ENCODE results near the gene NMNAT3.

Gene NMNAT3

GRCh38 chr3:139574026-139574947 lies 103.5 kb downstream of the NMNAT3 start:
- no peak for DNase-seq

DNA sequence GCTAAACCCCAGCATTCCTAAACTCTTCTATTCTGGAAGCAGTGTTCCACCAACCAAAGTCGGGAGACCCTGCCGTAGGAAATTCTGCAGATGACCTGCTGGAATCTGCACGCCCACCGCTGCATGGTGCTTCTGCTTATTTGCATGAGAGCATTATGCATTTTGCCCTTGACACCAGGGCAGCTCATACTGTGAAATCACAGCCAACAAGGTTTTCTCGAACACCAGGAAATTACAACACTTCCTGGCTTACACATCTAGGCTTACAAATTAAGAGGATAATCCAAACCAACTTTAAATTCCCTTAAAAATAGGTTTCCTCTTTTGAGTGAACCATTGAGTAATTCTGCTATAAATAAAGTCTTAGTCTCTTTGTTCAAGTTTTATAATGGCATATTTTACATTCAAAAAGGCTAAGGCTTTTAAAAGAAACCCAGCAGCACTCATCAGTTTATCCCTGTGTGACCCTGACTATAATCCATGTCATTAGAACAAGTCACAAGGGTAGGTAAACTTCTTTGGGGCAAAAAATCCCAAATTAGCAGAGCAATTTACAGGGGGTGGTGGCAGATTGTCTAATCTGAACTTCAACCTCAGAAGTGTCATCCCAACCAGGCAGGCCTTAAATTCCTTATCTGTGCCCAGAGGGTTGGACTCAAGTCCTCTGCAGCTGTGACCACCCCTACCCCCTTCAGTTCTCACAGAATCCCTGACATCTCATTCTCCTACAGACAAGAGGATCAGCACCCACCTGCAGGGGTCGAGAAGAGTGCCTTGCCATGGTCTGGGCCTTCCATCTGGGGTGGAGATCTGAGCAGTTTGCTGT lies 104.7 kb downstream of the NMNAT3 start:
- no peak for DNase-seq

DNA sequence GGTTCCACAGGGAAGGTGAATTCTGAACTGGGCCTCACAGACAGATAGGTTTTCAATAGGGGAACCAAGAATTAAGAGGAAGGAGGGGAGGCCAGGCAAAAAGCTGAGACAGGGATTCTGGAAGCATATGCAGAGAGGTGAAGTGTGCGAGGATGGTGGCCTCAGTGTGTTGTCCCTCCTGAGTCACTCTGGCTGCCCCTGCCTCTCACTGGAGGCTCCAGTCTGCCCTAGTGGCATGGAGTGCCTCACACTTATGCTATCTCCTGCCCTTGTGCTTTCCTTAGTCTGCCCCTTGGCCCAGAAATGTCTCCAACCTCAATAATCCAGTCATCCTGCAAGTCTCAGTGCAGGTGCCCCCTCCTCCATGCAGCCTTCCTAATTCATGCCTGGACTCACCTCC lies 106.1 kb downstream of the NMNAT3 start:
- DNase-seq = no peak

DNA sequence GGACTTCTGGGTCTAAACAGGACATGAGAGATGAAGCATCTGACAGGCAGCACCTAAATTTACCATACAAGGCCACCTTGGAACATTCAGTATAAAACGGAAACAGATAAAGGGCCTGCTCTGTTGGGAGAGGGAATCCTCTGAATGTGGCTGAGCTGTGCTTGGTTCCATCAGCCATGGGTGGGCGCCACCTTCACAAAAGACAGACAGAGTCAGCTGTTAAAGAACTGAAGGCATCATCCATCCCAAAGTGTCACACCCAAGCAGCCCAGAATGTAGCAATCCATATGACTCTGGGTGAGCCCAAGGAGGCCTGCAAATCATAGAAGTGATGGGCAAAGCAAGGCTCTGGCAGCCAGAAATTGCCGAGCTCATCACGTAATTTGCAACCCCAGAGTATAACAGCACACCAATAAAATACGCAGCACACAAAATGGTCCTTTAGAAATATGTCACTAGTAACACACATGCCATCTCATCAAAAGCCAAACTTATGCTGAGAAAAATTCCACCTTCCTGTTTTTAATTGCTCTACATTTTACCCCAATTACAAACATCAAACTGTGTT lies 113.4 kb downstream of the NMNAT3 start:
- no peak for DNase-seq

DNA sequence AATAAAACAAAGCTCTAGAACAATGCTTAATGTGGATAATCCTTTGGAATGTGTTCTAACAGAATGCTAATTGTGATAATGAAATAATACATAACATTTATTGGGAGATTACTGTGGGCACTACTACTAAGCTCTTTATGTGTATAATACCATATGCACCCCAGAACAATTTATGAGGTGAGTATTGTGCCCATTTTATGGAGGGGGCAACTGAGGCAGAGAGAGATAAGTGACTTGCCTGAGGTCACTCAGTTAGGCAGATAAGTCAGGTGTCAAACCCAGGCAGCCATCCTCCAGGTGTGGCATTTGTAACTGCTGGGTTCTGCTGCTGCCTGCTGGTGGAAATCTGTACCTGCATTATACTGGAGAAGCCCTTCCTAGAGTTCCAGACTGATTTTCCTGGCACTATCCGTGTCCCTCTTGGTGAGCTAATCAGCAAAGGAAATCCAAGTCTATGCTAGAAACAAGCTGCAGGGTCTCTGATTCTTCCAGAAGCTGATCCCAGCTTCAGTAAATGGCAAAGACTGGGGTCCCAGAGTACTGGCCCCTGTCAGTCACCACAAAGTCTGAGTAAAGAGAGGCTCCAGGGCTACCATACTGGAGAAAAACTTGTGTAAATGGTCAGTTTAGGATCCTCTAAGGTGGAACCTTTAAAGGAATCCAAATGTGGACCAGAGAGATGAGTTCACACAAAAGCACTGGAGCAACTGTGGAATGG lies 115.7 kb downstream of the NMNAT3 start:
- DNase-seq = no peak

DNA sequence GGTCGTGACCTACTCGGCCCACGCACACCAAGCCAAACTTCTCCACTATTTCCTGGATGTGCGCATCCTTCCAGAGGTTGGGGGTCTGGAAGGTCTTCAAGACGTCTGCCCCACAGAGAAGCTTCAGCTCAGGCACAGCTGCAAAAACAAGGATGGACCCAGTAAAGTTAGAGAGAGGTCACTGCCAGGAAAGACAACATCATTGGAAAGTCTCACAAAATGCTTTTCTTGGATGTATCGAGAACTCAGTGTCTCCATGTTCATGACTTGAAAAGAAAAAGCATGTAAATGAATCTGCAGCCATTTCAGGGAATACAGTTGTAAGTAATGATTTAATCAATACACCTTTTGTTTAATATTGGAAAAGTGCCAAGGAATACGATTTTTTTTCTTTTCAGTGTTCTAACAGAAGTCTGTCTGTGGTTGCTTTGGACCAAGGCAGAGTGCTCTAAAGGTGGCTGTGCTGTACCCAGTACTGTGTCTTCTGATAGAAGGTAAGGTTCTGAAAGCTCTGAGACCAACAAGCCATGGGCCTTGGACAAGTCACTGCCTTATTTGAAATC lies 116.4 kb downstream of the NMNAT3 start:
- no peak for DNase-seq

GRCh38 chr3:139560411-139560810 lies 117.4 kb downstream of the NMNAT3 start:
- DNase-seq = no peak

GRCh38 chr3:139559541-139559940 lies 118.2 kb downstream of the NMNAT3 start:
- no peak for DNase-seq

DNA sequence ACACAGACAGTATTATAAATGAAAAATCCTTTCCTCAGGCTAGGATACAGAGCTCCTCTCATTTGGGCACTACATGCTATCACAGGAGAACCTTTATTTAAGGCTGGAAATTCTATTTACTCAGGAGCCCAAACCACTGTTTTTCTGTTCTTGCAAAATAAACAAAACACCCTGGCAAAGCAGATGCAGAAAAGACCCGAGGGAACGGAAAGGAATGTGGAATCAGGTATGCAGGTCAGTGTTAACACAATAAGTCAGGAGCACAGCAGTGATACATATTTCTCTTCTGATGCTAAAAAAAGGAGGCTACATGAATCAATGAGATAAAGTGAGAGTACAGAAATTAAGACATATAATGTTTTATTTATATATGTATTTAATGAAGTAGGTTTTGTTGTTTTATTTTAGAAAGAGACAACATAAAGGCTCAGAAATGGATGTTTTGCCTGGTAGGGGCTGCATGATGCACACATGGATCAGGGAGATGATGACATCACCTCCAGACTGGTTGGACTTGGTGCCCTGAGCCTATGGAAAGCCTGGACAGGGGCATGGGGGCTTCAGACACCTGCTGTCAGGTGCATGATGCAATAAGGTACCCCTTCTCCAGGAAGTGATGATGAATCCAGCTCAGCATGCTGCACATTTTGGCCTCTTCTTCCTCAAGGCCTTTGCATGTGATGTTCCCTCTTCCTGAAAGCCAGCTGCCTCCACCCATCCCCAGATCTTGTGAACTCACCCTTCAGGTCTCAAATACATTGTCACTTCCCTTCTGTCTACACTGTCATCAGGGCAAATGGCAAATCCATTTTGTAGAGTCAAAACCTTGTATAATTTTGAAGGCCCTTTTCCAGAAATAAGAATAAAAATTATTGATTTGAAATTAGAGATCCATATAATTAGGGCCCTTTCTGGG lies 119.2 kb downstream of the NMNAT3 start:
- DNase-seq = no peak

GRCh38 chr3:139557041-139557440 lies 120.7 kb downstream of the NMNAT3 start:
- DNase-seq = no peak

DNA sequence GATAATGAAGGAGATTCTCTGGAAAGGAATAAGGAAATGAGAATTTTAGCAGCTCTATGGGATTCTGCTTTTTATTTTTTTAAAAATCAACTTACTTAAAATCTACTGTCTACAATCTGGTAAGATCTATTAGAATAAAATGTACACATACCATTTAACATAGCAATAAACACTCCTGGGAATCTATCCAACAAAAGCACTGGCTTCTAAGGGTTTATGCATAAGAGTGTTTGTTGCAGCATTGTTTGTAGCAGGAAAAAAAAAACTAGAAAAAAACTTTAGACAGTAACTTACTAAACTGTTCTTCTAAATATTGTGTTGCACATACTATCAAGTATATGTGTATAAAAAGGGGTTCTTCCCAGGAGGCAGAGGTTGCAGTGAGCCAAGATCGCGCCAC lies 122.5 kb downstream of the NMNAT3 start:
- DNase-seq = no peak

DNA sequence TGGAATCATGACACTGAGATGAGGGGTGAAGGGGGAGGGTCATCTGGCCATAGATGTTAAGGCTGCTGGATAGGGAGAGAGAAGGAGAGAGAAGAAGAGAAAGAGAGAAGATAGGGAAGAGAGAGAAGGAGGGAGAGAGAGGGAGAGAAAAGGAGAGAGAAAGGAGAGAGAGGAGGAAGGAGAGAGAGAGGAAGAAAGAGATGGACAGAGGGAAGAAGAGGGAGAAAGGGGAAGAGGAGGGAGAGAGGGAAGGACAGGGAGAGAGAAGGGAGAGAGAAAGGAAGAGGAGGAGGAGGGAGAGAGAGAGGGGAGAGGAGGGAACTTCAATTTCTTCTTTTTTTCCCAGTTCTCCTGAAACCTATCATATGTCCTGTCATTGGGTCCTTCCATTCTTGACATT lies 123.1 kb downstream of the NMNAT3 start:
- no peak for DNase-seq

DNA sequence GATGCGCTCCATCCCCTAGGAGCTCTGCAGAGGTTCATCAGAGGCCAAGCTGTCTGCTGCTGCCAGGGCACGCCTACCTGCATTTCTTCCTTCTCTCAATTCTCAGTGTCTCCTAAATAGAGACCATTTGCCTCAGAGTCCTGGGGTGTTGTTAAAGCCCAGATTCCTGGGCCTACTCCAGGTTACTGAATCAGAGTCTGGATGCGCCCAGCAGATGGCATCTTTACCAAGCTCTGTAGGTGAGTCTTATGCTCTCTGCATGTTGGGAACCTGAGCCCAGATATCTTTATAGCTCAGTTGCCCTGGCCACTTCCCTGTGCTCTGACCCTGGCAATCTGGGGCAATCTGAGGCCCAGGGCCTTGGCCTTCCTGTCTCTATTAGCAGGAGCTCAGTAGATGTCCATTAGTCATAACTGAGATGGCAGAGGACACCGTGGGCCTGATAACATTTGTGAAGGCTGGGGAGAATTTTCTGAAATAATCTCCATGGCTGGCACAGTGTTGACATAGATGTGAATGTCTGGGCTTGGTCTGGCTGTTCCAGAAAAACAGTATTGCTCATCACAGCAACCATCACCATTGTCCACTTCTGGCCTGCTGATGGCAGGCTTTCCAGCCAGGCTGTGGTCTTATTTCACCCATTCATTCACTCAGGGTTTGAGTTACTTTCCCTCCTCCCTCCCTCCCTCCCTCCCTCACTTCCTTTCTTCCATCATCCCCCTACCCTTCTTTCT lies 125.0 kb downstream of the NMNAT3 start:
- DNase-seq = no peak

- no peak for DNase-seq
These were observed 129.0 kb downstream of the NMNAT3 start for GRCh38 chr3:139548801-139549200.

DNA sequence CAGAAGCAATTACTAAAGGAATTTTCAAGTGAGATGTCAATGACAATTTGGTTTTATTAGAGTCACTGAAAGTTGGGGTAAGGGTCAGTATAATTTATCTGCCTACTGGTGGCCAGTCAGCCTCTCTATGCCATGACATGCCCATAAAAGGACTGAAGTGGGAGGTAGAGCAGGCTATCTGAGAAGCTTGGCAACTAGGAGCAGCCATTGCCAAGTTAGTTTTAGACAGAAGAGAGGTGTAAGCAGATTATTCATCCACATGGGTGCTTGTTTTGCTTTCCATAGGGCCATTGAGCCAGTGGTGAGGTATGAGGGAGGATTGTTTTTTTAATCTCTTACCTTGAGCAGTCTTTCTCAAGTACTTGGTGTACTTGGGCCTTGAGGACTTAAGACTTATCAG lies 130.1 kb downstream of the NMNAT3 start:
- DNase-seq = no peak

- DNase-seq = no peak
These were observed 131.0 kb downstream of the NMNAT3 start for GRCh38 chr3:139546772-139547171.

DNA sequence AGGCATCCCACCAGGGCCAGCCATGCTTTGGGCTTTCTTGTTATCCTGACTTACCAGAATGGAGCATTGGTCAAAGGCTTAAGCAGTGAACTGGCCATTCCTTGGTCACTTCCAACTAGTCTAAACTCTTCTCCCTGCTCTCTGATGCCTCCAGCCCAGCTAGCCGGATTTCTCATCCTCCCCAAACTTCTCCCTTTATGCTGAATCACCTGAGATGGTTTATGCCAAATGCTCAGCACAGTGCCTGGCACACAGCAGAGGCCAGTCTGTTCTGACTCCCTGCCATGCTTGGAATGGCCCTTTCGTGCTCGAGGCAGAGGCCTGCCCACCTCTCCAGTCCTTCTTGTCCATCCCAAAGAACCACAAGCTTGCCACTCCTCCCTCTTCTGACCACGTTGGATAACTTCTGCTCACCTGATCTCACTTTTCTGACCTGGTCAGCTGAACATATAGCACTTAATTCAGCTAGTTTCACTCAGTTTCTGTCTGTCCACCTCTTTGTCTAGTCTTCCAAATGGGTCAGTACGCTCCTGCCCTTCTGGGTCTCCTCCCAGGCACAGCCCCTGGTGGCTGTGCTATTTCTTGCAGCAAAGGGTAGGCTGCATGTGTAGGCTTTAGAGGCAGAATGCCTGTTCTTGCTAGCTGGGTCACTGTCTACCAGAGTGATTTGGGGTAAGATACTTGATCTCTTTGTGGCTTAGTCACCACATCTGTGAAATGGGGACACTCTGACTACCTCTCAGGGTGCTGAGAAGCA lies 136.1 kb downstream of the NMNAT3 start:
- DNase-seq = no peak

DNA sequence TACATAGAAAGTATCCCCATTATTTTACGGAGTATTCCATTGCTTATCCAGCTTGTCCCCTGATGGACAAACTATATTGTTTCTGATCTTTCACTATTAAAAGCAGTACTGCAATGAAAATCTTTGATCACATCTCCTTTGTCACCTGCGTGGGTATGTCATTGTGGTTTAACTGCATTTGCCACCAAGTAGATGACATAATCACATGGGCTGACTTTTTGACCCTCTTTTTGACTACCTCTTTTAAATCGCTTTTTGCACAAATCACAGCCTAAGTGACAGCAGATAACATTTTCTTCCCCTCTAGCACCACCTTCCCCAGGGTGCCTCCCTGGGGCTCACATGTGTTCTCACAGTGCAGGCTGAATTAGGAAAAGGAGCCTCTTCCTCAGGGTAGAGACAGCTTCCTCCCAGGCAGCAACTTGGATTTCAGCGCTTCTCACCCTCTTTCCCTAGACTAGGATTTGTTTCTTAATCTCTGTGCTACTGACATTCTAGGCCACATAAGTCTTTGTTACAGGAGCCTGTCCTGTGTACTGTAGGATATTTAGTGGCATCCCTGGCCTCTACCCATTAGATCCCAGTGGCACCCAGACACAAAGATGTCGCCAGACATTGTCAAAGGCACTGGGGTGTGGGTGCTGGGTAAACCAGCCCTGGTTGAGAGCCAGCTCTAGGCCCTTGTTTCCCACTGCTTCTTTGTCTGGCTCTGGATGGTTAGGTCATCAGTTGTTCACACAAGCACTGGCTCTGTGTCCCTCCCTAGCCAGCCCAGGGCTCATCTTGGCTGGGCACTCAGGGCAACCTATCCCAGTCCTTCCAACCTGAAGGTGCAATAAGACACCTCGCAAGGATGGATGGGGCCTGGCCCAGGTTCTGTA lies 136.9 kb downstream of the NMNAT3 start:
- DNase-seq = no peak

DNA sequence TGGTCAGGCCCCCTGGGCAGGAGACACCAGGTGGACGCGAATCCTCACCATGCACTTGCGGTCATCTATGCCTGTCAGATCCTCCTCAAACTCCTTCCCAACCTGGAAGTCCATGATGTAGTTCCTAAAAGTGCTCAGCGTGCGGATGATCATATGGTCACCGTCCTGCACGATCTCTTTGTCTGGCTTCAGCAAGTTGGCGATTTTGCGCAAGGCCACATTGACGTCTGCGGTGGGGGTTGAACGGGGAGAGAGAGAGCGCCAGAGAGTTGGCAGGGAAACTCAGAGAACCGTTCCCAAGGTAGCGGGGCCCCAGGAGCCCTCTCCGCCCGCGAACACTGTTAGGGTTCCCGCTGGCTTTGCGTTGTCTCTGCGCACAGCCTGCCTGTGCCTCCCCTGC lies 139.0 kb downstream of the NMNAT3 start:
- no peak for DNase-seq

Data from CD4-positive, alpha-beta T cell treated with Interleukin-17A for 1 hour (primary cell).